Retina (tissue), 1 donor: Measurements from ENCODE around the gene PDRG1.

Source experiments
- DNase-seq: peaks from one replicate; pipeline ENCODE4 v3.0.0-alpha.2; 2016

The PDRG1 gene

DNA sequence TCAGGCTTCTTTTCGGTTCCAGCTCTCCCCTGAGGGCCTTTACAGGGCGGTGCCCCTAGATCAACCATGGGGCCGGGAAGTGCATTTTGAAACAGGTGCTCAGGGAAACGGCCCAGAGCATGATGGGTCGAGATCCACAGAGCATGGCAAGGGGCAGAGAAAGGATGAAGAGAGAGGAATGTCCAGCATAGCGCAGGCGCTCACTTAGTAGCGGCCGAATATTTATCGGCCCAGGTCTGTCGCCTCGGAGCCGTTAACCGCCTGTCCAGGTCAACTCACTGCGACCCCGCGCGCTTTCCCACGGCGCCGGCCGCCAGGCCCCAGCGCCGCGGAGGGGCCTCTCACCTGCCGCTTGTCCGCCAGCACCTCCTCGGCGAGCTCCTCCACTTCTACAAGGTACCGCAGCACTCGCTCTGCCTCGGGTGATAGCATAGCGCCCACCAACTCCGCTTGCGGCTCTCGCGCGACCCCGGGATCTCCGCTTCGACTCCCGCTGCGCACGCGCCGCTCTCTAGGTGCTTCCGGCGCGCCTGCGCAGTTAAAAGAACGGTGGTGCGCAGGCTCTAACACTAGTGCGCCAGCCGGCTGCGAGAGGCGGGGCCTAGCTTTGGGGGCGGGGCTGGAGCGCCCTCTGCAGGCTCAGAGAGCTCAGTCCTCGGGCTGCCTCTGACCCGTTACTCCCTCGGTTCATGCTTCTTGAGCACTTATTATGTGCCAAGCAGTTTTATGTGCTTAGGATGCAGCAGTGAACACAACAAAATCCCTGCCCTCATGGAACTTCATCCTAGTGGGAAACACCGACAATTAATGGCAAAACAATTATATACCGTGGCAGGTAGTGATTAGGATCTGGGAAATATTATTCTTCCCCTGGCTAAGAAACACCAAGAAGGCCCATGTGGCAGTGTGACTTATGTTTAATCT lies at the start of gene PDRG1:
Gene PDRG1 (minus strand): TSS at position 517 of the 924 bp plus-strand sequence. CDS start 85 bp downstream, at position 432.
- peak; percentile 95 for DNase-seq

DNA sequence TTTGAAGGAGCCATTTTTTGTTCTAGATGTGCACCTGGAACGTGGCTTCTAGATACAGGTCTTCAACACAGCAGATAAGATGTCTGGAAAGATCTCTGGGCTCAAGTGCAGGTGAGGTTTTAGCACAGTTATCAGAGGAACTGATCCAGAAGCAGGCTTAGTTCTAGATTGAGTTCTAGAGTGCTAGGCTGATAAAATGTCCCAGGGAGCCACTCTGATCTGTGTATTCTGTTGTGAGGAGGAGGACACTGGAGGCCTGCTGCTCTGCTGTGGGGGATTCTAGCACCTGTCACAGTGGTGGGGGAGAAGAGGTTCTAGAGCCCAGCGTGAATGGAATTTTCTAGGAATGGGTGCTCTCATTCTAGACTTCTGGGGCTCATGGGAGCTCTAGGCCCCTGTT lies 46.4 kb upstream of the PDRG1 start:
- no peak for DNase-seq

DNA sequence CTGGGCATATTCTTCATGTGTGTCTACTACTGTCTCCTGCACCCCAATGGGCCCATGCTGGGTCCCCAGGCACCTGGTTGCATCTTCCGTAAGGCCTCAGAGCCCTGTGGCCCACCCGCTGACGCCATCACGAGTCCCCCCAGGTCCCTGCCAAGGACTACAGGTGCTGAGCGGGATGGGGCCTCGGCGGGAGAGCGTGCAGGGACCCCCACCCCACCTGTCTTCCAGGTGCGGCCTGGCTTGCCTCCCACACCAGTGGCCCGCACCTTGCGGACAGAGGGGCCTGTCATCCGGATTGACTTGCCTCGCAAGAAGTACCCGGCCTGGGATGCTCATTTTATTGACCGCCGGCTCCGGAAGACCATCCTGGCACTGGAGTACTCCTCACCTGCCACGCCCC lies 45.1 kb upstream of the PDRG1 start:
- DNase-seq: no peak

DNA sequence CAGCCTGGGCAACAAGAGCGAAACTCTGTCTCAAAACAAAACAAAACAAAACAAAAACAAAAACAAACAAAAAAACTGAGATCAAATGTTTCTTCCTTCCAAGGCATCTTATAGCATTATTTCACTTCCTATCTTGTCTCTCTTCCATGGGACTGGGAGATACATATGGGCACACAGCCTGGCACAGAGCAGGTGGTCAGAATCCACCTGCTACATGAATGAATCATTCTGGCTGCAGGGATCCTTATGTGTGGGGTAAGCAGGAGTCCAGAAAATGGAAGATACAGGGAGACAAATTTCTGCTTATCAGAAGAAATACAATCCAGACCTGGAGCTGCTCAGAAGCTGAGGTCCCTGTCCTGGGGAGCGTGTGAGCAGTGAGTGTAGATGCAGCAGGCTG lies 40.2 kb upstream of the PDRG1 start:
- DNase-seq: no peak

DNA sequence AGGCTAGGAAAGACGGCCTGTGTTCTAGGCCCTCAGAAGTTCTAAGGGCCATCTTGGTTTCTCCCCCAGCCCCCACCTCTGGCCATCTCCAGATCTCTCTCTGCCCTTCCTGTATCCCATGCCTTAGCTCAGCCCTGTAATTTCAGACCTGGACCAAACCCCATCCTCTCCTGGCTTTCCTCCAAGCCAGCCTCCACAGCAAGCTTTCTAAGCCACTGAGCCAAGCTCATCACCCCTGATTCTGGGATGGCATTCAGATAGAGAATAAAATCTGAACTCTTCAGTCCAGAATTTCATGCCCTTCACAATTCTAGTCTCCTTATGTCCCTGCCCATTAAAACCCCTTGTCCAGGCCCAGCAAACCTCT lies 39.5 kb upstream of the PDRG1 start:
- no peak for DNase-seq

DNA sequence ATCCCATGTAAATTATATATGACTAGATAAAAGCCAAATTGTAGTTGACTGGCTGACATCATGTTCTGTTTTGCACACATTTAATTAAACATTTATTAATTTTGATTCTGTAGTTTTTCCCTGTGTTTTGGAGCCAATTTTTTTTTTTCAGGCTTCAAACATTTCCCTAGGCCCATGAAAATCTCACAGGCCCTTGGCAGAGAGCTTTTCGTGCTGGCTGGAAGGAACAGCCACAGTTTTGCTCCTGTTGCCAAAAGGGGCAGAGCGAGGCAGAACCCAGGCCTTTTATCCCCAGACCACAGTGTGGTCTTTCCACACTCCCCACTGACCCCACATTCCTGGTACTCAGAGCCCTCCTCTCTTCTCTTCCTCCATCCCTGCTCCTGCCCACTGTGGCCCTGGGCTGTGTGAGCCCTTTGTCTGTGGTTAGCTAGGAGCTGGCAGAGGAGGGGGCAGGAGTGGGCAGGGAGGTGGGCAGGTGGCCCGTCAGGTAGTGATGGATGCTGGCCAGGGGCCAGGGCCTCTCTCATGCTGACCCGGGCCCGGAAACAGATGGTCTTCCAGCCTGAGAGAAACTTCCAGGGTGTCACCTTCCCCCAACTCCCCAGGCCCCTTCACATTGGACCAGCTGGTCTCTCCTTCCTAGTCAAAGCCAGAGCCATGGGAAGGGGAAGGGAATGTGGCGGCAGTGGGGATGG lies 38.9 kb upstream of the PDRG1 start:
- no peak for DNase-seq

DNA sequence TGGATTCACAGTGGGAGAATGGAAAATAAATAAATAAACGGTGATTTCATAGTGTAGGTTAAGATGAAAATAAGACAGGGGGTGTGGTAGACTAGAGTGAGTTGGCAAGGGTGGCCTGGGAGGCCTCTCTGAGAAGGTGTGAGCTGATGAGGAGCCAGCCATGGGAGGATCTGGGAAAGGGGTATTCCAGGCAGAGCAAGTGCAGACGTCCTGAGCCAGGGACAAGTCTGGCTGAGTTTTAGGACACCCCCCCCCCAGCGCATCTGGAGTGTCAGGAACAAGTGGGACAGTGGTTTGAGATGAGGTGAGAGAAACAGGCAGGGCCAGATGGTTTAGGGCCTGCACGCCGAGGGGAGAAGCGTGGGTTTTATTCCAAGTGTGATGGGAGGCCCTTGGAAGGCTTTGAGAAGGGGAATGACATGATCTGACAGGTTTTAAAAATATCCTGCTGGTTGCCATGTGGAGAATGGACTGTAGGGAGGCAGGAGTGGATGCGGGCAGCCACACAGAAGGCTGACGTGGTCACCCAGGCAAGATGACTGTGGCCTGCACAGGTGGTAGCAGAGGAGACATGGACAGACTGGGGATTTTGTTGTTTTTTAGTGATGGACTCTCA lies 37.3 kb upstream of the PDRG1 start:
- DNase-seq: no peak

DNA sequence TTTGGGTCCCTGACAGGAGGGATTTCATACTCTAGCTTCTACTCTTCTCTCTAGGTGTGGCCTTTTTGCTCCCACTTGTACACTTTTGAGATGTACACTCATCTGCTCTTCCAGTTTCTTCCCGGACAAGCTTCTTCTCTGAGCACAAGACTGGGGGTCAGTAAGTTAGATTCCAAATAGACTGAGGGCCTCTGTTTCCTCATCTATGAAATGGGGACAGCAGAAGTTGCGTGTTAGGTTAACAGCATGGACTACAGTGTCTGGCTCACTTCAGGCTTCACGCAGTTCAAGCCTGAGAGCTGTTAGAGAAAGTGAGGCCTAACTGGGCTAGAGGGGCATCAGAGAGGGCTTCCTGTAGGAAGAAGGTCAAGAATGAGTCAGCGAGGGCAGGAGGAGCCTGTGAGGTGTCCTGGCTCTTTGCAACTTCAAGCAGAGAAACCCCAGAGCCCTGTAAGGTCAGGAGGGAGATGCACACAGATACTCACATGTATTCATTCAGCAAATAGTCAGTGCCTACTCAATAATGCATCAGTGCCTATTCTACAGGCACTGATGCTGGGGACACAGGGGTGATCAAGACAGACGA lies 36.7 kb upstream of the PDRG1 start:
- DNase-seq: no peak

DNA sequence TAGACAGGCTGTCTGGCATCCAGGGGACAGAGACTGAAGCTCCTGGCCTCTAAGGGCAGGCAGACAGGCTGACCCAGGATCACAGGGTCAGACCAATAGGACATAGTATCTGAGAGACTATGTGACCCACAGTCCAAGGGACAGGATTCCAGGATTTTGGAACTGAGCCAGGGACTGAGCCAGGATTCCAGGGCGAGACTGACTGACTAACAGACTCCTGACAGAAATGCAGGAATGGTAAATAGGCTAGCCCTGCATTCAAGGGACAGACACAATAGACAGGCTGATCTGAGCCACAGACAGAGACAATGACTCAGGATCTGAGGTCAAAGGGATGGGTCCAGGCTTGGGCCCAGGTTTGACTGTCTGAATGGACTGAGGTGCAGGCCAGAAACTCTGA lies 35.9 kb upstream of the PDRG1 start:
- no peak for DNase-seq

DNA sequence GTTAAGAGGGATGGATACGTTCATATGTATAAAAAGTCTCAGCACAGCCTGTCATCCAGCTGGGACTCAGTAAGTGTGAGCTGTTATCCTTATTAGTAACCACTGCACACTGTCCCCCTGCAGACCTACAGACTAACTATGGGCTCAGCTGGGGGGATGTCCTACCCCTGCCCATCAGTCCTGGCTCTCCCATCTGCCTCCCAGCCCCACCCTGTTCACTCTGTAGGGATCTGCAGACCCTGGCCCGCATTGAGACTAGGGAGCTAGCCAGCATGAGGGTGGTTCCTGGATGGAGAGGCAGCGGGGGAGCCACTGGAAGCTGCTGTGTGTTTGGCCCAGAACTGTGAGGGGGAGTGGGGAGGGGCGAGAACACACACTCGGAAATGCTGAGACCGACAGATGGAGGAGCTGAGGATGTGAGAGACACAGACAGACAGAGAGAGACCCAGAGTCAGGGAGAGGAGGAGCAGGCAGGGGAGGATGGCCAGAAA lies 33.2 kb upstream of the PDRG1 start:
- peak; percentile 49 for DNase-seq

DNA sequence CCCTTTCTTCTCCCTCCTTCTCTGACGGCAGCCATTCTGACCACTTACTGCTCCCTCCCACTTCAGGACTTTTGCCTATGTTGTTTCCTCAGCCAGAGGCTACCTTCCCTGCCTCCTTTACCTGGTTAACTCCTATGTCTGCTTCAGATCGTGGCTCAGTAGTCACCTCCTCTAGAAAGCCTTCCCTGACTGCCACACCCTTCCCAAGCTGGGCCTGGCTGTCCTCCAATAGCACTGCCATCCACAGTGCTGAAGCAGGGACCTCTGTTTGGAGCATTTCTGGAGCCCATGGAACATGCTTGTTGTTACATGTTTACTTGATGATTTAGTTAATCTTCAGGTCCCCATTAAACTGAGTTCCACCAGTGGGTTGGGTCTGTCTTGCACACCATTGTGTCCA lies 29.9 kb upstream of the PDRG1 start:
- no peak for DNase-seq

DNA sequence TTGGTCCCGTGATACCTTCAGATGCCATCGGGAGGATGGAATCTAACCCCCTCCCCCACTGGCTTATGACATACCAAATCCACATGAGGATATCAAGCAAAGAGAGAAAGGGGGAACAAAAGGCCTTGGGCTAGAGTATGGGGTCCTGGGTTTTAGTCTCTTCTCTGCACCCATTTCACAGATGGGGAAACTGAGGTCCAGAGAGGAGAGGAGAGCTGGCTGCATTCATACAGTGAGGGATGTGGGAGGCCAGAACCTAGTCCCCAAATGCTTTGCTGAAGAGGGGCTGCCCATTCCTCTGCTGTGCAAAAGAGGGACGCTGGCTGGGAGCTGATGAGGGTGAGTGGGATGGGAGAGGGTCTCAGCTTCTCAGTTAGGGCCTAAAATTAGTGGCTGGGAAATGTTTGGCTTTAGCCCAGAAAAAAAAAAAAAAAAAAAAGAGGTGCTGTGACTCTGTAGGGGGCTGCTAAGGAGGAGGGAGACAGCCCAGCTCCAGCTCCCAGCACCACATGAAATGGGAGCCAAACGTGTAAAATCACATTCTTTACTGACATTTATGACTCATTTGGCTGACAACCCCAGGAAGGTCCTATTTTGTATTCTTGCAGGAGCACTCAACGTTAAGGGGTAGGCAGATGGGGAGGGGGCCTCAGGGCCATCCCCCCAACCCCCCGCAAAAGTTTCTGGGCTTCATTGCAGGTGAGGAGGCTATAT lies 28.0 kb upstream of the PDRG1 start:
- no peak for DNase-seq

DNA sequence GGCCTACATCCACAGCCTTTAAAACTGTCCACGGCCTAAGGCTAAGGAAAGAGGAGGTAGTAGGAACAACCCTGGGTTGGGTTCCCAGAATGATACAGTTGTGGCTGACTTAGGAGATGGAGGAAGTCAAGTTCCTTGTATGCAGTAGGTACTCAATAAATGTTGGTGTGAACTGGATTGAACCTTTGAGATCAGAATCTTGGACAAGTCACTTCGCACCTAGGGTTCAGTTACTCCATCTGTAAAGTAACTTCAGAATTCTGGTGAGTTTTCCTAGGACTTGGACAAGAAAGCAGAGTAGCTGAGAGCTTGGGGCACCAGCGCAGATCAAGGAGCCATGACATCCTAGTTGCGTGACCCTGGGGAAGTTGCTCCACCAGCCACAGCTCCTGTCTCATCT lies 25.2 kb upstream of the PDRG1 start:
- DNase-seq: no peak

DNA sequence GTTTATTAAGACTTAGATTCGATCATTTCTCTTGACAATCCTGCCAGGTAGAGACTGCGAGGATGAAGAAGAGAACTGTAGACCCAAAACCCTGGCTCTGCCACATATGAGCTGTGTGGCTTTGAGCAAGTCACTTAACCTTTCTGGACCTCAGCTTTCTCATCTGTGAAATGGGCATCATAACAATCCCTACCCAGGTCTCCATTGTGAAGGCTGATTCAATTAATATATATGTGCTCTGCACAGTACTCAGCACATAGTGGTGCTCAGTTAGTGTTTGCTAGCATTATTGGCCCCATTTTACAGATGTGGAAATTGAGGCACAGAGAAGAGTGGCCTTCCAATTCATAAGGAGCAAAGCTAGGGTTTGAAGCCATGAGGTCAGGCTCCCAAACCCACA lies 24.0 kb upstream of the PDRG1 start:
- no peak for DNase-seq

DNA sequence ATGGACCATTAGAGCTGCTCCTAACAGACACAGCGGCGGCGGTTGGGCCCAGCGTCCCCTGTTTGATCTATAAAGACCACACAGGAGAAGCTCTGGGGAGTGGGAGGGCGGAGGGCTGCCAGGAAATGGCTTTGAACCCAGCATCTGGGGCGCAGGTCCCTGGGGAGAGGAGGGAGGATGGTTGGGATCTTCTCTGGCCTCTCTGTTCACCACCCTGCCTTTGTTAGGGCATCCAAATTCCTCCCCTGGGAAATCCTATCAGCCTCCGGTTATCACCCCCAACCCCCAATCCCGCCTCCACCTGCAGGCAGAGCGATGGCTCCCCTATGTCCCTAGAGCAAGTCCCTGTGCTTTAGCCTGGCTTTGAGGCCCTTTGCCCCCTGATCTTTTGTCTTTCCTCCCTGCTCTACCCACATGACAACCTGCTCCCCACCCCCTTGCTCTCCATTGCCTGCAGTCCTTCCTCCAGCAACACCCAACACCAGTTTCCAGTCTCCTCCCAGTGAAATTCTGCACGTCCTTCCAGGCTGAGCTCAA lies 23.2 kb upstream of the PDRG1 start:
- DNase-seq: peak; percentile 72

DNA sequence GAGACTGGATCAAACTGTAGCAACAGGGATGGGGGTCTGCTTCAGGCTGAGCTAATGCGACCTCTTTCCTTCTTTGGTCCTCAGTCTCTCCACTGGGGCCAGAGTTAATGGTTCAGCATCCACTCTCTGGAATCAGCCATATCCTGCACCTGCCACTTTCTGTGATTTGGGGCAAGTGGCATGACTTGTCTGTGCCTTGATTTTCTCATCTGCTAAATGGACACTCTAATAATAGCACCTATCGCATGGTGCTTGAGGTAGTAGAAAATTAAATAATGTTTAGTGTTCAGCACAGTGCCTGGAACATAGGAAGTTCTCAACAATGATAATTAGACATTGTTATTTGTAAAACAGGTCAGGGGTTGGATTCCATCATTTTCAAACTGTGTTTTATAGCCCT lies 22.4 kb upstream of the PDRG1 start:
- DNase-seq: no peak

DNA sequence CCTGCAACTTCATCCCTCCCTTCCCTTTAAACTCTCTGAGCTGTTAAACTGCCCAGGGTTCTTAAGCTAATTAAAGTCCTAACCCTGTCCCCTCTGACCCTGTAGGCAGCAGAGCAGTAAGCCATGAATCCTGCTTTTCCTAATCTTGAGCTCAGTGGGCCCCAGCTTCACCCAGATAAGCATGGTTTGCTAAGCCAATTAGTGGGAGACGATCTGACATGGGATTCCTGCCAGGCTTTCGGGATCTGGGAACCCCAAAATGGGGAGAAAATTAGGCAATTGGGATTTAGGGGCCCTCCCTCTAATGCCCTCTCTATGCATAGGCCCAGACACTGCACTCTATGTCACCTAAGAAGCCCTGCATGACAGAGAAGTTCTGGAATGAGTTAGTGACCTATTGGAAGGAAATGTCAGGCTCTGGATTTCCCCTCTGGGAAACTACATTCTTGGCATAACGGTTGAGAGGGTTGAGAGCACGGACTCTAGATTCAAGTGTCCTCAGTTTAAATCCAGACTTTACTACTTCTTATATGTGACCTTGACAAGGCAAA lies 20.7 kb upstream of the PDRG1 start:
- DNase-seq: no peak

DNA sequence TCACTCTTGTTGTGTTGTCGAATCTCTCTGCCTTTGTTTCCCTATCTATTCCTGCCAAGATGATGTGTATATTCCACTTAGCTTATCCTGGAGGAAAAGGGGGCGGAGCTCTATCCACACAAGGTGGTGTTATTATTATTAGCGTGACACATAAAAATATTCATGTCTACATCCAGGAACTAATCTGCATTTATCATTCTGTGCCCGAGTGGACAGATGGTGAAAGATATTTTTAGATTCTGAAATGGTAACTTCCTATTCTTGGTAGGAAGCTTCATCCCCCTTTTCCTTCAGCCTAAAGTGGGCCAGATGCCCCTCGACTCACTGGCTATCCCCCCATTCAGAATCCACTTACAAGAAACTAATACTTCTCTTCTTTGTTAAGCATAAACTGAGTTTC lies 18.1 kb upstream of the PDRG1 start:
- DNase-seq: no peak

DNA sequence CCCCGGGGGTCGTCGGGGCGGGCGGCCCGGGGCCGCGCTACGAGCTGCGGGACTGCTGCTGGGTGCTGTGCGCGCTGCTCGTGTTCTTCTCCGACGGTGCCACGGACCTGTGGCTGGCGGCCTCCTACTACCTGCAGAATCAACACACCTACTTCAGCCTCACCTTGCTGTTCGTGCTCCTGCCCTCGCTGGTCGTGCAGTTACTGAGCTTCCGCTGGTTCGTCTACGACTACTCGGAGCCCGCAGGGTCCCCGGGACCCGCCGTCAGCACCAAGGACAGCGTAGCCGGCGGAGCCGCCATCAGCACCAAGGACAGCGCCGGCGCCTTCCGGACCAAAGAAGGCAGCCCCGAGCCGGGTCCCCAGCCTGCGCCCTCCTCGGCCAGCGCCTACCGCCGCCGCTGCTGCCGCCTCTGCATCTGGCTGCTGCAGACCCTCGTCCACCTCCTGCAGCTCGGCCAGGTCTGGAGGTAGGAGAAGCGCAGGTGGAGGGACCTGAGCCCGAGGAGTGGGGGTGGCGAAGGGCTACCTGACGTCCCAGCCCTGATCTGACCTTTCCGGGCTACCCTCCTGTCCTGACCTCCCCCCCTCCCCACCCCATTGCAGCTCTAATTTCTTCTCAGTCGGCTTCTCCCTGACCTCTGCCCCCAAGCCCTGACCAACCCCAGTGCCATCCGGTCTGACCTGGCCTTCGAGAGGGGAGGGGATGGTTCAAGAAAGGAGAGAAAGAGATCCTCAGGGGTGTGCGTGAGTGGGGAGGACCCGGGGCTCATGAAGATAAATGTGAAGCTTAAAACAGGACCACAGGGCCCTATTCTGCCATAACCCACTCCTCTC lies 16.7 kb upstream of the PDRG1 start:
- peak; percentile 92 for DNase-seq

DNA sequence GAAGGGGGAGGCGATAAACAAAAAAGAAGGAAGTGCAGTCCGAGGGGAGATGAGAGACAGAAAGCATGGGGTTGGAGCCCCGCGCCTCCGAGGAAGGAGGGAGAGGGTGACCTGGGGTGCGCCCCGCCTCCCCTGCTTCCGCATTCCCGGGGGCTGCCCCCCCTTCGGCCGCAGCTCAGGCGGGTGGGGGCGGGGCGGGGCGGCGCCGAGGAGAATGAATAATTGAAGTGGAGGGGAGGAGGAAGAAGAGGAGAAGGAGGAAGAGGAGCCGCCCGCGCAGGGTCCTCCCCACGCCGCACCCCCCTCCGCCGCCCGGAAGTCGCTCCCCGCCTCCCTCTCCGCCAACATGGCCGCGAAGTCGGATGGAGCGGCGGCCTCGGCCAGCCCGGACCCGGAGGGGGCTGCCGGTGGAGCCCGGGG lies 16.0 kb upstream of the PDRG1 start, which contains the start of gene XKR7:
Gene XKR7 (plus strand): TSS at position 322 of the 420 bp plus-strand sequence. CDS start 25 bp downstream, at position 347.
- DNase-seq: no peak
